ENCODE data around the gene SMIM20.
A peak's percentile ranks its signal among the peaks of the same experiment; 100 is the strongest.
"Not testable (repeated sequence)": the region's sequence is repeated elsewhere in the genome, so short reads cannot be mapped to it uniquely, and the experiment has no call there.

Gene SMIM20

GRCh38 chr4:25890571-25891485 lies 23.2 kb upstream of the SMIM20 start:
- DNase-seq (ENCODE audit: low read depth in 2 of 2): no peak

GRCh38 chr4:25892796-25893195 lies 21.2 kb upstream of the SMIM20 start:
- no peak for DNase-seq (ENCODE audit: low read depth in 2 of 2)

DNA sequence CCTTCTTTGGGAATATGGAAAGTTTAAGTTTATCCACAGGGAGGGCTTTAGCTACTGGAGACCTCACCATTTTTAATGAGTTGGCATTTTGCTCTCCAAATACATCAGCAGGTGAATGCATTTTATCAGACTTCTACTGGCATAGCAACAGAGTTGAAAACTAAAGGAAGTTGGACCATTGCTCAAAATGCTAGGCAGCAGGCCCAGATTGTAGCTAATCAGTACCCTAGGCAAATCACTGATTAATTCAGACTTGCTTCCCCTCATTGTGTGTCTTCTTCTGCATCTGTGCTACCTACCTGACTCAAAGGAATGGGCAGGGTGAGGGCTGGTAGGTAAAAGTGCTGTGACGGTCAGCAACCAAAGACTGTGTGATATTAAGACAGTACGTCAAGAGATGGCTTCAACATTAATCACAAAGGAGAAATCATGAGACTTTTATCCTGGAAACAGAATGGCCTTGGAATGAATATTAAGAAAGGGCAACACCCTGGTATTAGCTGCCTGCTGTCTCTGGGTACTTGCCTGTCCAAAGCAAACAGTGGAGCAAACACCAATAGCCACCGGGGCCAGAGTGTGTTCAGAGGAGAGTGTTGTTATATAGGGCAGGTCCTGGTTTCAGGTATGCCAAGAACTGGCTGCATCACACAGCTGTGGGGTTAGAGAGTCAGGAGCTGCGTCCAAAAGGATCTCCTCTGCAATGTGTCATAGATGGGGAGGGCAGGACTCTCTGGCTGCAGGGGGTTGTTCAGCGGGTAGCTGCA lies 17.1 kb upstream of the SMIM20 start:
- DNase-seq (ENCODE audit: low read depth in 2 of 2): no peak

GRCh38 chr4:25900310-25900709 lies 13.7 kb upstream of the SMIM20 start:
- no peak for DNase-seq (ENCODE audit: low read depth in 2 of 2)

- DNase-seq (ENCODE audit: low read depth in 2 of 2): no peak
Observed at GRCh38 chr4:25901030-25901430, 13.0 kb upstream of the SMIM20 start.

GRCh38 chr4:25903900-25904747 lies 9.9 kb upstream of the SMIM20 start:
- DNase-seq (ENCODE audit: low read depth in 2 of 2): no peak

DNA sequence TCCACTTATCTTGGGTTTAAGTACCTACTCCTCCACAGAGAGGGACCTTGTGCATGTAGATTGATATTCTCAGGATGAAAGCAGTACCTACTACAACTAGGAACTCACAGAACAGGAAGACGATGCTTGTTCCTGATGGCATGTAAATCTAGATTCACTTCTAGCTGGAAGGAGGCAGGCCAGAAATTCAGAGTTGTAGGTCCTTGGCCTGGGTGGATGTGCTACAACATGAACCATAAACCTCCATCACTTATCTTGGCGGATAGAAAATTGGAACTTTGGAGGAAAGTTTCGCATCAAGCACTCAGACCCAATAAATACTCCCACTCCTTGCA lies 9.3 kb upstream of the SMIM20 start:
- no peak for DNase-seq (ENCODE audit: low read depth in 2 of 2)

GRCh38 chr4:25905371-25905770 lies 8.6 kb upstream of the SMIM20 start:
- no peak for DNase-seq (ENCODE audit: low read depth in 2 of 2)

DNA sequence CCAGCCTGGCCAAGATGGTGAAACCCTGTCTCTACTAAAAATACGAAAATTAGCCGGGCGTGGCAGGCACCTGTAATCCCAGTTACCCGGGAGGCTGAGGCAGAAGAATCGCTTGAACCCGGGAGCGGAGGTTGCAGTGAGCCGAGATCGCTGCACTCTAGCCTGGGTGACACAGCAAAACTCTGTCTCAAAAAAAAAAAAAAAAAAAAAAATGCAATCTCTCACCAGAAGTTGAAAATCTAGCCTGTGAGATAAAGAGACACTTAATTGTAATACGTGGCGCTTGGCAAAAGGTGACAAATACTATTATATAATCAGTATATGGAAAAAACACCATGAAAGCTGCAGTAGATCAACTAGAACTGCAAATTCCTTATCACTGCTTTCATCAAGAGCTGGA lies 7.9 kb upstream of the SMIM20 start:
- DNase-seq (ENCODE audit: low read depth in 2 of 2): not testable (repeated sequence)

DNA sequence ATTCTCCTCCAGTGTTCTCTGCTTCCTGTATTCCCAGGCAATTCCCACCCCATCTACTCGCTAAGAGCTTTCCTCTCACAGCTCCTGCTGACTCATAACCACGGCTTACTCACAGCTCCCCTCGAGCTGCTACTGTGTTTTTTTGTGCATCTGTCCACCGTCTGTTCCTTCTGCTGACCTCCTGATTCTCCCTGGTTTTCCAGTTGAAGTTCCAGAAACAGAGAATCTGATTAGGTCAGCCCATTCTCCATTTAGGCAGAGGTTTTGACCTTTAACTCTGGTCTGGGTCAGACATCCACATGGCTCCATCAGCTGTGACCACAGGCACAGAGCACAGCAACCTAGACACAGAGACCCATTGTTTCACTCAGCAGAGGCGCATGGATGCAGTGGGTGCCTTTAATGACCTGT lies 5.5 kb upstream of the SMIM20 start:
- no peak for DNase-seq (ENCODE audit: low read depth in 2 of 2)

- DNase-seq (ENCODE audit: low read depth in 2 of 2): no peak
Observed at GRCh38 chr4:25911356-25911755, 2.7 kb upstream of the SMIM20 start.

DNA sequence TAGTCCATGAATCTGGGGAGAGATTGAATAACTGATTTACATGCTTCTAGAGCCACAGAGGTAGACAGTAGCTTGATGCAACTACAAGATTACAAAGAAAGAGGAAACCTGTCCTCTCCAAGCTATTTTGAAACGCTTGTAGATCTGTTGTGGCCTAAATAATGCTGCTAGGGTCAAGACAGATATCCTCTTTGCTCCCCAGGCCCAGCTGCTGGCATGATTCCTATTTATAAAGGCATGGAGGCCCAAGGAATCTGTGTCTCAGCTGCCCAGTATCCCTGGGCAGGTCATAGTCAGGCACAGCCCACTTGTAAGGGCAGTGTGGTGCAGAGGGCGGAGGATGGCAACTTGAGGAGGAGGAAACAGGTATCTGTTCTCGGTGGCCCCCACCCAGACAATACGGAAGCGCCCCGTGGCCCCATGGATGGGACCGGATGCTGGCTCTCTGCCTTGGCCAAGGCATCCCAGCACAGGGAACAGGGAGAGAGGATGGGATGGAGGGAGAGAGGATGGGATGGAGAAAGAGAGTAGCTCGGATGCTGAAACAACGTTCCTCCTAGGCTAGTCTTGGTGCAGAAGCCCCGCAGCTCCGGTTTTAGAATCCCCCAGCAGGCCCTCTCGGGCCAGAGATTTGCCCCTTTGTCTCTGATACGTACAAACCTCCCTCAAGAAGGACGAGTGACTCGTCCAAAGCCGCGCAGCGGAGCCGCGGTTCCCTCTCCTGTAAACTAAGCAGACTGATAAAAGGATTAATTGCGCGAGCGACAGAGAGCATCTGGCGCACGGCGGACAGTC lies 767 bp upstream of the SMIM20 start:
- DNase-seq (ENCODE audit: low read depth in 2 of 2): peak in 1 of 2 experiments; percentile 8

- no peak for DNase-seq (ENCODE audit: low read depth in 2 of 2)
Observed at GRCh38 chr4:25914670-25915352, 791 bp downstream of the SMIM20 start.

- DNase-seq (ENCODE audit: low read depth in 2 of 2): no peak
Observed at GRCh38 chr4:25915353-25915705, 1.3 kb downstream of the SMIM20 start.

DNA sequence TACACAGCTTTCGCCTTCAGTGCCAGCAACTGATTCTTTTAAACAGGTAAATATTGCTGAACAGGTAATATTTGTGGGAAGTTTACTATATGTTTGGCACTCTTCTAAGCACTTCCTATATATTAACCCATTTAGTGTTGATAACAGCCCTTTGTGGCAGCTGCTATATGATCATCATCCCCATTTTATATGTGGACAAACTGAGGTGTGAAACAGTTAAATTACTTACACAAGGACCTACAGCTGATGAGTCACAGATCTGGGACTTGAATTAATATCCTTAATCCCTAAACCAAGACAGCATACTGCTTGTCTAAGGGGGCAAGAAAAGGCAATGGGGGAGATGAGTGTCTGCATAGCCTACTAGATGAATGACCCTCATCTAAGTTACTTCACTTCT lies 2.9 kb downstream of the SMIM20 start:
- no peak for DNase-seq (ENCODE audit: low read depth in 2 of 2)

- no peak for DNase-seq (ENCODE audit: low read depth in 2 of 2)
Observed at GRCh38 chr4:25919676-25920075, 5.7 kb downstream of the SMIM20 start.

GRCh38 chr4:25921922-25922321 lies 7.9 kb downstream of the SMIM20 start:
- DNase-seq (ENCODE audit: low read depth in 2 of 2): no peak

GRCh38 chr4:25922812-25923369 lies 8.9 kb downstream of the SMIM20 start:
- no peak for DNase-seq (ENCODE audit: low read depth in 2 of 2)

GRCh38 chr4:25923745-25924144 lies 9.7 kb downstream of the SMIM20 start:
- no peak for DNase-seq (ENCODE audit: low read depth in 2 of 2)

- no peak for DNase-seq (ENCODE audit: low read depth in 2 of 2)
Observed at GRCh38 chr4:25925486-25926201, 11.6 kb downstream of the SMIM20 start.

All from stimulated activated CD4-positive, alpha-beta T cell treated with anti-CD3 and anti-CD28 coated beads, Interleukin-12 subunit alpha, Interleukin-12 subunit beta, amount 100 ng/mL, for 24 hours (primary cell).